Right forelimb (tissue), 1 donor: Measurements from ENCODE around the gene AGTPBP1.
"Not testable (repeated sequence)": the region's sequence is repeated elsewhere in the genome, so short reads cannot be mapped to it uniquely, and the experiment has no call there.

Source experiments
- DNase-seq: peaks from one replicate; pipeline ENCODE4 v3.0.0-alpha.2; 2018

The AGTPBP1 gene

GRCh38 chr9:85719411-85719810 is 22.3 kb downstream of the AGTPBP1 start:
- DNase-seq, result not testable (repeated sequence)

GRCh38 chr9:85717818-85718217 is 23.9 kb downstream of the AGTPBP1 start:
- not testable (repeated sequence) for DNase-seq

GRCh38 chr9:85717220-85717619 is 24.5 kb downstream of the AGTPBP1 start:
- no peak for DNase-seq

GRCh38 chr9:85716031-85716877 is 25.5 kb downstream of the AGTPBP1 start:
- DNase-seq, result no peak

- DNase-seq, result no peak
These were observed 26.2 kb downstream of the AGTPBP1 start for GRCh38 chr9:85715587-85715986.

GRCh38 chr9:85713897-85714296 is 27.9 kb downstream of the AGTPBP1 start:
- no peak for DNase-seq

- no peak for DNase-seq
These were observed 37.0 kb downstream of the AGTPBP1 start for GRCh38 chr9:85704744-85705143.

- DNase-seq, result no peak
These were observed 38.4 kb downstream of the AGTPBP1 start for GRCh38 chr9:85703398-85703797.

GRCh38 chr9:85702726-85703289 is 38.9 kb downstream of the AGTPBP1 start:
- no peak for DNase-seq

GRCh38 chr9:85702191-85702590 is 39.6 kb downstream of the AGTPBP1 start:
- no peak for DNase-seq

GRCh38 chr9:85700330-85700729 is 41.4 kb downstream of the AGTPBP1 start:
- no peak for DNase-seq

- DNase-seq, result no peak
These were observed 53.4 kb downstream of the AGTPBP1 start for GRCh38 chr9:85688361-85688760.

GRCh38 chr9:85685081-85685480 is 56.7 kb downstream of the AGTPBP1 start:
- DNase-seq, result no peak

GRCh38 chr9:85676790-85677189 is 65.0 kb downstream of the AGTPBP1 start:
- DNase-seq, result no peak

- no peak for DNase-seq
These were observed 74.4 kb downstream of the AGTPBP1 start for GRCh38 chr9:85667374-85667773.

GRCh38 chr9:85666086-85666485 is 75.7 kb downstream of the AGTPBP1 start:
- no peak for DNase-seq

- no peak for DNase-seq
These were observed 79.2 kb downstream of the AGTPBP1 start for GRCh38 chr9:85662573-85662972.

- DNase-seq, result no peak
These were observed 83.0 kb downstream of the AGTPBP1 start for GRCh38 chr9:85658716-85659115.

GRCh38 chr9:85653153-85653552 is 88.6 kb downstream of the AGTPBP1 start:
- no peak for DNase-seq

- no peak for DNase-seq
These were observed 94.2 kb downstream of the AGTPBP1 start for GRCh38 chr9:85647571-85647970.

GRCh38 chr9:85645909-85646627 is 95.7 kb downstream of the AGTPBP1 start:
- no peak for DNase-seq

GRCh38 chr9:85640425-85640824 is 101.3 kb downstream of the AGTPBP1 start:
- DNase-seq, result no peak

- DNase-seq, result no peak
These were observed 102.0 kb downstream of the AGTPBP1 start for GRCh38 chr9:85639675-85640186.

- no peak for DNase-seq
These were observed 109.9 kb downstream of the AGTPBP1 start for GRCh38 chr9:85631809-85632208.
